Uterus (tissue), 2 donors: ENCODE results near the gene LRP1B.

ENCODE experiments used
- CTCF ChIP-seq, 4 experiments: fragments of 200-600 bp in 2 of 4; fragments of 450-650 bp in 2 of 4; sonication (generic) in 2 of 4; IDR thresholded peaks; one replicate each; pipeline ENCODE4 v1.5.1; 2016 to 2019; ENCODE audit warnings: antibody characterized with exemption in 4 of 4, mild to moderate bottlenecking in 2 of 4, moderate library complexity in 1 of 4
- POLR2A ChIP-seq, 2 donors: fragments of 450-650 bp; IDR thresholded peaks; one replicate each; pipeline ENCODE4 v1.6.1; 2016; ENCODE audit warnings: antibody characterized with exemption in 2 of 2, mild to moderate bottlenecking in 1 of 2, moderate library complexity in 1 of 2

- TF ChIP-seq CTCF (IDR thresholded peaks at IDR 0.05) (no peak), POLR2A (IDR thresholded peaks at IDR 0.05) (no peak)
Observed at GRCh38 chr2:141767691-141768090, 363.1 kb downstream of the LRP1B start.
